Gastroesophageal sphincter (tissue), 3 donors: ENCODE results near the gene GPAT3.

Experiments
- POLR2A ChIP-seq, 2 donors: fragments of 450-650 bp; IDR thresholded peaks; one replicate each; pipeline ENCODE4 v1.6.1; 2017; ENCODE audit warnings: antibody characterized with exemption in 2 of 2, mild to moderate bottlenecking in 2 of 2, moderate library complexity in 1 of 2
- TF ChIP-seq, protein P1 (sequence below), 4 experiments: fragments of 200-600 bp in 2 of 4; fragments of 450-650 bp in 2 of 4; sonication (generic) in 1 of 4; IDR thresholded peaks; one replicate each; pipeline ENCODE4 v1.5.1; 2017 to 2019; ENCODE audit warnings: antibody characterized with exemption in 4 of 4, mild to moderate bottlenecking in 2 of 4, moderate library complexity in 2 of 4

- TF ChIP-seq, protein P1, sequence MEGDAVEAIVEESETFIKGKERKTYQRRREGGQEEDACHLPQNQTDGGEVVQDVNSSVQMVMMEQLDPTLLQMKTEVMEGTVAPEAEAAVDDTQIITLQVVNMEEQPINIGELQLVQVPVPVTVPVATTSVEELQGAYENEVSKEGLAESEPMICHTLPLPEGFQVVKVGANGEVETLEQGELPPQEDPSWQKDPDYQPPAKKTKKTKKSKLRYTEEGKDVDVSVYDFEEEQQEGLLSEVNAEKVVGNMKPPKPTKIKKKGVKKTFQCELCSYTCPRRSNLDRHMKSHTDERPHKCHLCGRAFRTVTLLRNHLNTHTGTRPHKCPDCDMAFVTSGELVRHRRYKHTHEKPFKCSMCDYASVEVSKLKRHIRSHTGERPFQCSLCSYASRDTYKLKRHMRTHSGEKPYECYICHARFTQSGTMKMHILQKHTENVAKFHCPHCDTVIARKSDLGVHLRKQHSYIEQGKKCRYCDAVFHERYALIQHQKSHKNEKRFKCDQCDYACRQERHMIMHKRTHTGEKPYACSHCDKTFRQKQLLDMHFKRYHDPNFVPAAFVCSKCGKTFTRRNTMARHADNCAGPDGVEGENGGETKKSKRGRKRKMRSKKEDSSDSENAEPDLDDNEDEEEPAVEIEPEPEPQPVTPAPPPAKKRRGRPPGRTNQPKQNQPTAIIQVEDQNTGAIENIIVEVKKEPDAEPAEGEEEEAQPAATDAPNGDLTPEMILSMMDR (IDR thresholded peaks at IDR 0.05): no peak
- TF ChIP-seq POLR2A (IDR thresholded peaks at IDR 0.05): no peak
Measured at GRCh38 chr4:83542225-83542624, 6.3 kb downstream of the GPAT3 start.
